Prostate gland (tissue), 2 donors: ENCODE measurements around the gene UNC79.

Experiments used
- POLR2A ChIP-seq: fragments of 450-650 bp; IDR thresholded peaks from one replicate; pipeline ENCODE4 v1.6.1; 2016; ENCODE audit warnings: antibody characterized with exemption, mild to moderate bottlenecking
- POLR2AphosphoS5 ChIP-seq: sonication (generic); formaldehyde crosslinking; IDR thresholded peaks from one replicate; pipeline ENCODE4 v1.6.1; 2017; ENCODE audit warnings: antibody characterized with exemption
- TF ChIP-seq, protein P1 (sequence below), 4 experiments: fragments of 200-600 bp in 2 of 4; fragments of 450-650 bp in 2 of 4; sonication (generic) in 2 of 4; IDR thresholded peaks; 1 replicate in 3 of 4; 2 replicates in 1 of 4; pipeline ENCODE4 v1.5.1; 2016 to 2019; ENCODE audit warnings: antibody characterized with exemption in 4 of 4, mild to moderate bottlenecking in 2 of 4, moderate library complexity in 2 of 4

- TF ChIP-seq, protein P1, sequence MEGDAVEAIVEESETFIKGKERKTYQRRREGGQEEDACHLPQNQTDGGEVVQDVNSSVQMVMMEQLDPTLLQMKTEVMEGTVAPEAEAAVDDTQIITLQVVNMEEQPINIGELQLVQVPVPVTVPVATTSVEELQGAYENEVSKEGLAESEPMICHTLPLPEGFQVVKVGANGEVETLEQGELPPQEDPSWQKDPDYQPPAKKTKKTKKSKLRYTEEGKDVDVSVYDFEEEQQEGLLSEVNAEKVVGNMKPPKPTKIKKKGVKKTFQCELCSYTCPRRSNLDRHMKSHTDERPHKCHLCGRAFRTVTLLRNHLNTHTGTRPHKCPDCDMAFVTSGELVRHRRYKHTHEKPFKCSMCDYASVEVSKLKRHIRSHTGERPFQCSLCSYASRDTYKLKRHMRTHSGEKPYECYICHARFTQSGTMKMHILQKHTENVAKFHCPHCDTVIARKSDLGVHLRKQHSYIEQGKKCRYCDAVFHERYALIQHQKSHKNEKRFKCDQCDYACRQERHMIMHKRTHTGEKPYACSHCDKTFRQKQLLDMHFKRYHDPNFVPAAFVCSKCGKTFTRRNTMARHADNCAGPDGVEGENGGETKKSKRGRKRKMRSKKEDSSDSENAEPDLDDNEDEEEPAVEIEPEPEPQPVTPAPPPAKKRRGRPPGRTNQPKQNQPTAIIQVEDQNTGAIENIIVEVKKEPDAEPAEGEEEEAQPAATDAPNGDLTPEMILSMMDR (IDR thresholded peaks at IDR 0.05), result no peak
- TF ChIP-seq POLR2A, result no peak
- no peak for TF ChIP-seq POLR2AphosphoS5
Measured at GRCh38 chr14:93481758-93482157, 51.0 kb downstream of the UNC79 start.
